Measurements from ENCODE around the gene TLCD2.
"Not testable (repeated sequence)": the region's sequence is repeated elsewhere in the genome, so short reads cannot be mapped to it uniquely, and the experiment has no call there.

TLCD2 gene

DNA sequence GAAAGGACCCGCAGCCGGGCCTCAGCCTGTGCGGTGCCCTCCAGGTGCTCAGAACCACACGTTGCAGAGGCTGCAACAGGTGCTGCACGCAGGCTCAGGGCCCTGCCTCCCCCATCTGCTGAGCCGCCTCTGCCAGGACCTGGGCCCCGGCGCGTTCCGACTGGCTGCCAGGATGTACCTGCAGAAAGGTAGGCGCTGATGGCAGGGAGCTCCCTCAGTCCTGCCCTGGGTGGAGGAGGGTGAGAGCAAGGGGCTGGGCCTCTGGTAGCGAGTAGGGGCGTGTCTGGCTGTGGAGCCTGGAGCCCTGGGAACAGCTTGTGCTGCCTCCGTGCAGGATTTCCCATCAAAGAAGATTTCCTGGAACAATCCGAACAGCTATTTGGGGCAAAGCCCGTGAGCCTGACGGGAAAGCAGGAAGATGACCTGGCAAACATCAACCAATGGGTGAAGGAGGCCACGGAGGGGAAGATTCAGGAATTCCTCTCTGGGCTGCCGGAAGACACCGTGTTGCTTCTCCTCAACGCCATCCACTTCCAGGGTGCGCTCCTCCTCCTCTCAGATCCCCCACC lies 36.9 kb upstream of the TLCD2 start:
- H3K4me3 ChIP-seq (ENCODE audit: insufficient read depth, low read depth, low read length), result no peak overlapping the region
- no peaks in the 10 kb centered on the region for H3K27me3 ChIP-seq (ENCODE audit: control insufficient read depth, insufficient read depth, low read length, poor library complexity, severe bottlenecking)
- no peaks in the 10 kb centered on the region for H3K9me3 ChIP-seq (ENCODE audit: control insufficient read depth, low read length)
- no peak overlapping the region for H3K27ac ChIP-seq (ENCODE audit: insufficient read depth, low read depth, low read length, poor library complexity, severe bottlenecking)
- no peaks in the 10 kb centered on the region for H3K36me3 ChIP-seq (ENCODE audit: control insufficient read depth, insufficient read depth, low read length)
- 84% methylated on average over 22 of the region's 22 CpGs for WGBS, 2 experiments
- H3K4me1 ChIP-seq (ENCODE audit: control insufficient read depth, insufficient read depth, low read length), result no peaks in the 10 kb centered on the region

DNA sequence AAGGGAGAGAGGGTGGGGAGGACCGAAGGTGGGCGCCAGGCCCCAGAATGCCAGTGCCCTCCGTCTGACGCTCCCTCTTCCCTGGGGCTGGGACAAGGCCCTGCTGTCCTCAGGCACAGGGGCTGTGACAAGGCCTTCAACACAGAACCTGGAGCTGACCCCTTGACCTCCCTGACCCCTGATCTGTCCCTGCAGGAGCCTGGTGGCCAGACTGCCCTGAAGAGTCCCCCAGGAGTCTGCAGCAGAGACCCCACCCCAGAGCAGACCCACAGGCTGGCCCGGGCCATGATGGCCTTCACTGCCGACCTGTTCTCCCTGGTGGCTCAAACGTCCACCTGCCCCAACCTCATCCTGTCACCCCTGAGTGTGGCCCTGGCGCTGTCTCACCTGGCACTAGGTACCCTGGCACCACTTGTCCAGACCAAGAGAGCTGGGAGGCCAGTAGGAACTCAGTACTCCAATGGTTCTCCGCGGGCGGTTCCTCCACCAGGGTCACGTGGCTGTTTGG lies 35.4 kb upstream of the TLCD2 start:
- 91 to 93% methylated on average over 12 of the region's 12 CpGs for WGBS, 2 experiments

DNA sequence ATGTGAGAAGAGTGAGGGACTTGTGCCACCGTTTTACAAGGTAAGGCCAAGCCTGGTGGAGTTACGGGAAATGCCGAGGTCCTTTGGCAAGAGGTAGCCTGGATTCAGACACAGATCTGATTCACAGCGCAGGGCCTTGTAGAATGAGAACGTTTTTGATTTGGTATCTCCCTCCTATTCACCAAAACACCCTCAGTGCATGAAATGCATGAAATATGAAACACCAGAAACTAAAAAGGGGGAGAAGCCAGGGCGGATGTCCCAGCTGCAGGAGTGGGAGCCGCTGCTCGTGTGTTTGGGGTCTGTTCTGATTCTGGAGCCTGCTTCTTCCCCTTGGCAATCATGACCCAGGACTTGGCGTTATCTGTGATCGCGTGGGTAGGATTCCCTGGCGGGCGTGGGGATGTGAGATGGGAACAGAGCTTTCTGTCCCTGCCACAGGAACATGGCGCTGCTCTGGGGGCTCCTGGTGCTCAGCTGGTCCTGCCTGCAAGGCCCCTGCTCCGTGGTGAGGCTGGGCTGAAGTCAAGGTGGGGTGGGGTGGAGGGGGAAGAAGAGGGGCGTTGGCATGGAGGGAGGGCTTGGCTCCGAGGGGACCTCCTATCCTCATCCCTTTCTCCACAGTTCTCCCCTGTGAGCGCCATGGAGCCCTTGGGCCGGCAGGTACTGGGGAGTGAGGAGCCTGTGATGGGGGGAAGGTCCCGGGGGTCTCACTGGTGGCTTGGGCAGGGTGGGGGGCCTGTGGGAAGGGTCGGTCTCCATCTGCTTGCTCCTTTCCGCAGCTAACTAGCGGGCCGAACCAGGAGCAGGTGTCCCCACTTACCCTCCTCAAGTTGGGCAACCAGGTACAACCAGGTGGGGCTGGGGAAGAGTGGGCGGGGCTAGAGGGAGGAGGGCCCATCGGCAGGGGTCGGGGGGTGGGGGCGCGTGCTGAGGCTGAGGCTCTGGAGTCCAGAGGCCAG lies 34.7 kb upstream of the TLCD2 start:
- Histone ChIP-seq H3K27ac (ENCODE audit: insufficient read depth, low read depth, low read length, poor library complexity, severe bottlenecking) (no peak overlapping the region), H3K27me3 (ENCODE audit: control insufficient read depth, insufficient read depth, low read length, poor library complexity, severe bottlenecking) (no peaks in the 10 kb centered on the region), H3K4me1 (ENCODE audit: control insufficient read depth, insufficient read depth, low read length) (no peaks in the 10 kb centered on the region), H3K4me3 (ENCODE audit: insufficient read depth, low read depth, low read length) (no peak overlapping the region), H3K36me3 (ENCODE audit: control insufficient read depth, insufficient read depth, low read length) (no peaks in the 10 kb centered on the region), H3K9me3 (ENCODE audit: control insufficient read depth, low read length) (no peaks in the 10 kb centered on the region)
- 88% methylated on average over 26 to 29 of the region's 29 CpGs for WGBS, 2 experiments

More for the DNA sequence above, 35.4 kb upstream of the TLCD2 start:
- H3K36me3 ChIP-seq (ENCODE audit: control insufficient read depth, insufficient read depth, low read length), result no peaks in the 10 kb centered on the region
- no peaks in the 10 kb centered on the region for H3K9me3 ChIP-seq (ENCODE audit: control insufficient read depth, low read length)
- no peaks in the 10 kb centered on the region for H3K4me1 ChIP-seq (ENCODE audit: control insufficient read depth, insufficient read depth, low read length)
- no peaks in the 10 kb centered on the region for H3K27me3 ChIP-seq (ENCODE audit: control insufficient read depth, insufficient read depth, low read length, poor library complexity, severe bottlenecking)
- no peak overlapping the region for H3K27ac ChIP-seq (ENCODE audit: insufficient read depth, low read depth, low read length, poor library complexity, severe bottlenecking)
- H3K4me3 ChIP-seq (ENCODE audit: insufficient read depth, low read depth, low read length), result no peak overlapping the region

DNA sequence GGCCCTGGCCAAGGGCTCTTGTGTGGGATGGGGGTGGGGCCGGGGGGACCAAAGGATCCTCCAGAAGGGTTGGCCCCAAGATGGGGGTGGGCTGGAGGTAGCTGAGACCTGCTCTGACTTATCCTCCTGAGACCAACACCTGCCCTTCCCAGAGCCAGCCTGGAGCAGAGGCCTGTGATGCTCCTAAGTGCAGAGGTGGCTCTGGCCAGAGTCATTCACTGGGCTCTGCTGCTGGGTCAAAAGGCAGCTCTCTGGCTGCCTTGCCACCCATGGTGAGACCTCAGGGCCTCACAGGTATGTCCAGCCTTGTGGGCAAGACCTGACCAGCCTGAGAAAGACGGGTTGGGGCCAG lies 32.9 kb upstream of the TLCD2 start:
- Histone ChIP-seq H3K27me3 (ENCODE audit: control insufficient read depth, insufficient read depth, low read length, poor library complexity, severe bottlenecking) (no peaks in the 10 kb centered on the region), H3K4me3 (ENCODE audit: insufficient read depth, low read depth, low read length) (no peak overlapping the region), H3K4me1 (ENCODE audit: control insufficient read depth, insufficient read depth, low read length) (no peaks in the 10 kb centered on the region), H3K27ac (ENCODE audit: insufficient read depth, low read depth, low read length, poor library complexity, severe bottlenecking) (no peak overlapping the region), H3K36me3 (ENCODE audit: control insufficient read depth, insufficient read depth, low read length) (no peaks in the 10 kb centered on the region), H3K9me3 (ENCODE audit: control insufficient read depth, low read length) (no peaks in the 10 kb centered on the region)
- 86 to 92% methylated on average over 2 of the region's 2 CpGs for WGBS, 2 experiments

DNA sequence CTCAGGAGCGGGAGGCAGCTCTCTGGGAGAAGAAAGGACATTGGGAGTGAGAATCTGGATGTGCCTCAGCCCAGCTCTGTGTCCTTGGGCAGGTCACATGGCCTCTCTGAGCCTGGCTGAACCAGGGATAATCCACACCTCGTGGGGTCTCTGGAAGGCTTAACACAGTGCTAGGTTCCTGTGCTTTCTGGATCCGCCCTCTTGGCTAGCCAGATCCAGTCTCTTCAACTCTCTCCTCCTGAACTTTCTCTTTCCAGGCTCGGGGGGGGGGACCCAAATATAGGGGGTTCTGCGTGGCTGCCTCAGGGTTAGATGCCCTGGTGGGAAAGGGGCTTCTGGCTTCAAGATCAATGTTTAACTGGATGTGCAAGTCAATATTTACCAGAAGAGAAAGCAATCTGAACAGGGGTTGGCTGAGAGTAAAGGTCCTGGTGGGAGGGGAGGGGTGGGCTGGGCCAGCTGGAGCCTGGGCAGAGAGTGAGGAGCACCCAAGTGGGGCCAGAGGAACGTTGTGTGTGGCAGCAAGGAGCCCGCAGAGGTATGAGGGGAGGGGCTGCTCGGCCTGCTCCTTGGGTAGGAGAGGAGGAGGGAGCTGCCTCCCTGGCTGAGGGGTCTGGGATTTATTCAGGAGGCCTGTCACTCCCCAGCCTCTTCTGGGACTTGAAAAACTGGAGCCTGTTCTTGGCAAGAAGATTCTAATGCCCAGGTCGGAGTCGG lies 32.4 kb upstream of the TLCD2 start, which contains the start of gene SERPINF2:
TSS of gene SERPINF2 (plus strand) at position 501 of the 717 bp plus-strand sequence. CDS start 2,125 bp downstream, outside the sequence.
- Histone ChIP-seq H3K9me3 (ENCODE audit: control insufficient read depth, low read length) (no peaks in the 10 kb centered on the region), H3K4me1 (ENCODE audit: control insufficient read depth, insufficient read depth, low read length) (no peaks in the 10 kb centered on the region), H3K27me3 (ENCODE audit: control insufficient read depth, insufficient read depth, low read length, poor library complexity, severe bottlenecking) (no peaks in the 10 kb centered on the region), H3K27ac (ENCODE audit: insufficient read depth, low read depth, low read length, poor library complexity, severe bottlenecking) (no peak within 1 kb of the TSS), H3K36me3 (ENCODE audit: control insufficient read depth, insufficient read depth, low read length) (no peaks in the 10 kb centered on the region), H3K4me3 (ENCODE audit: insufficient read depth, low read depth, low read length) (no peak within 1 kb of the TSS)
- 62 to 71% methylated on average over 10 of the region's 10 CpGs for WGBS, 2 experiments

DNA sequence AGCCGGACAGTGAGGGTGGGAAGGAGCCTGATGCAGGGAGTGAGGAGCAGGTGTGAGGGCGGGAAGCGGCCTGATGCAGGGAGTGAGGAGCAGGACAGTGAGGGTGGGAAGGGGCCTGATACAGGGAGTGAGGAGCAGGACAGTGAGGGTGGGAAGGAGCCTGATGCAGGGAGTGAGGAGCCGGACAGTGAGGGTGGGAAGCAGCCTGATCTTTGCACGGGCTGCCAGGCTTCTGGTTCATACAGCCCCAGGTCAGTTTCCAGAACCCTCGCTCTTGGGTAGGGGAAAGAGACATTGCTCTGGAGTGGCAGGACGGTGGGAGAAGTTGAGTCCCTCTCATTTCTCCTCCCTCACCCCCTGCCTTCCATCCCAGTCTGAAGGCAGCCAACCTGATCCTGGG lies 31.7 kb upstream of the TLCD2 start:
- WGBS, 2 experiments, result 78 to 81% methylated on average over 7 of the region's 7 CpGs
- H3K27ac ChIP-seq (ENCODE audit: insufficient read depth, low read depth, low read length, poor library complexity, severe bottlenecking); H3K4me3 ChIP-seq (ENCODE audit: insufficient read depth, low read depth, low read length): not testable (repeated sequence)

DNA sequence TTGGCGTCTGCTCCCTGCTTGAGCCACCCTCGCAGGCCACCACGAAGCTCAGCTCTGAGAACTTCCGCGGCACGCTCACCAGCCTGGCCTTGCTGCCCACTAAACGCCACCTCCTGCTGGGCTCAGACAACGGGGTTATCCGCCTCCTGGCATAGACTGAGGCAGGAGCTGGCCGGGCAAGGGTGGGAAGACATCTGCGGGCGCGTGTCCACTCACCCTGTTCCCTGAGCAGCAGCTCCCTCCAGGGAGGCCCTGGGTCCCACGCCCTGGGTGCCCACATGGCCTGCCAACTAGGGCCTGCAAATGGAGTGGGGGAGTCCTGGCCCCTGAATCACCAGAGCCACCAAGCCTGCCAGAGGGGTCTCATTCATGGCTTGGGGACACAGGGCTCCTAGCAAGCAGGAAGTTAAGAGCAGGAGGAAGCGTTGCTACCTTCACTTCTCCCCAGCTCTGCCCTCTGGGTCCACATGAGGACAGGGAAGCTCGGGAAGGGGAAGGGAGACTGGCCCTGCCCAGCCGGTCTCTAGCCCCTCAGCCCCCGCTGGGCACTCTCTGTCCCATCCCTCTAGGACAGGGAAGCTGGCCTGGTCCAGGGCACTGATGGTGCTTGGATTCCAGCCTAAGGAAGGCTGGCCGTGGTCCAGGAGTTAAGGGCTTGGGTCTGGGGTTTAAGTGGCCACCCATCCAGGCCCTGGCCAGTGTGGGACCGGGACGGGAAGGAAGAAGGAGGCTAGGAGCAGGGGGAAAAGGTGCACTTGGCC lies 27.5 kb upstream of the TLCD2 start:
- no peak overlapping the region for H3K27ac ChIP-seq (ENCODE audit: insufficient read depth, low read depth, low read length, poor library complexity, severe bottlenecking)
- no peak overlapping the region for H3K4me3 ChIP-seq (ENCODE audit: insufficient read depth, low read depth, low read length)
- no peaks in the 10 kb centered on the region for H3K4me1 ChIP-seq (ENCODE audit: control insufficient read depth, insufficient read depth, low read length)
- no peaks in the 10 kb centered on the region for H3K9me3 ChIP-seq (ENCODE audit: control insufficient read depth, low read length)
- no peaks in the 10 kb centered on the region for H3K36me3 ChIP-seq (ENCODE audit: control insufficient read depth, insufficient read depth, low read length)
- H3K27me3 ChIP-seq (ENCODE audit: control insufficient read depth, insufficient read depth, low read length, poor library complexity, severe bottlenecking), result no peaks in the 10 kb centered on the region
- 92 to 95% methylated on average over 21 of the region's 21 CpGs for WGBS, 2 experiments

More for the DNA sequence above, 31.7 kb upstream of the TLCD2 start:
- not testable (repeated sequence) for H3K27me3 ChIP-seq (ENCODE audit: control insufficient read depth, insufficient read depth, low read length, poor library complexity, severe bottlenecking); H3K36me3 ChIP-seq (ENCODE audit: control insufficient read depth, insufficient read depth, low read length); H3K4me1 ChIP-seq (ENCODE audit: control insufficient read depth, insufficient read depth, low read length); H3K9me3 ChIP-seq (ENCODE audit: control insufficient read depth, low read length)

DNA sequence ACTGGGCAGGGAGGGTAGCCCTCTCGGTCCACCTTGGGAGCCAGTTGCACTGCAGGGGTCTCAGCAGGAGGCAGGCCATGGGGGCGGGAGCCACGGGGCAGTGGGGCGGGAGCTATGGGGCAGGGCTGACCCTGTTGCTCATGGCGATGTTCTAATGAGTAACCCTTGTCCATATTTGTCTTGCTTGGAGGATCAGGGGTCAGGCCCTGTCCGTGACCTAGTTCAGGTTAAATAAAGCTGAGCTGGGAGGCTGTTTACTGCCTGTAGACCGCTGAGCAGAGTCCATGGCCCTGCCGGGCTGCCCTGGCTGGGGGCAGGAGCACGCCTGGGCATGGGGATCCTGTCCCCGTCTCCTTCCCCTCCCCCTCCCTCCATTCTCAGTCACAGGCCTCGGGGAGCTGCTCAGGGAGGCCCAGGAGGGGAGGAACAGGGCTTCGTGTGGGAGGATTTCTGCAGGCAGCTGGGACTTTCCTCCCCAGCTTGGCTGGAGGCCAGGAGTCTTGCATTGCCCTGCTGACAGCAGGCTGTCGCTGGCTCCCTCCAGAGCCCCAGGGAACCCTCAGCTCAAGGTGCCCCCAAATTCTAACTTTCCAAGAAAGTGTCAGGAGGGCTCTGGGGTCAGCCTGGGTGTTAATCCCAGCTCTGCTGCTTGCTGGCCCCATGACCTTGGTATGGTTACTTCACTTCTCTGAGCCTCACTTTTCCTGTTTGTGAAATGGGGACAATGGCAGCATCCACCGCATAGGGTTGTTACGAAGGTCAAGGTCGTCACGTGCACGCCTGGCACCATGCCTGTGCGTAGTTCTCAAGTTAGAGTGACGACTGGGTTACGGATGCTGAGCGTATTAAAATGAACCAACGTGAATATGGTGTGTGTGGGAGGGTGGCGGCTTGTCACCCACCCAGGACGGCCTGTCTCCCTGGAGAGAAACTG lies 26.4 kb upstream of the TLCD2 start:
- H3K36me3 ChIP-seq (ENCODE audit: control insufficient read depth, insufficient read depth, low read length), result no peaks in the 10 kb centered on the region
- no peaks in the 10 kb centered on the region for H3K9me3 ChIP-seq (ENCODE audit: control insufficient read depth, low read length)
- no peaks in the 10 kb centered on the region for H3K27me3 ChIP-seq (ENCODE audit: control insufficient read depth, insufficient read depth, low read length, poor library complexity, severe bottlenecking)
- H3K27ac ChIP-seq (ENCODE audit: insufficient read depth, low read depth, low read length, poor library complexity, severe bottlenecking), result peak overlapping the region; percentile 8
- H3K4me1 ChIP-seq (ENCODE audit: control insufficient read depth, insufficient read depth, low read length), result no peaks in the 10 kb centered on the region
- H3K4me3 ChIP-seq (ENCODE audit: insufficient read depth, low read depth, low read length), result no peak overlapping the region
- WGBS, 2 experiments, result 75 to 76% methylated on average over 24 to 25 of the region's 25 CpGs

DNA sequence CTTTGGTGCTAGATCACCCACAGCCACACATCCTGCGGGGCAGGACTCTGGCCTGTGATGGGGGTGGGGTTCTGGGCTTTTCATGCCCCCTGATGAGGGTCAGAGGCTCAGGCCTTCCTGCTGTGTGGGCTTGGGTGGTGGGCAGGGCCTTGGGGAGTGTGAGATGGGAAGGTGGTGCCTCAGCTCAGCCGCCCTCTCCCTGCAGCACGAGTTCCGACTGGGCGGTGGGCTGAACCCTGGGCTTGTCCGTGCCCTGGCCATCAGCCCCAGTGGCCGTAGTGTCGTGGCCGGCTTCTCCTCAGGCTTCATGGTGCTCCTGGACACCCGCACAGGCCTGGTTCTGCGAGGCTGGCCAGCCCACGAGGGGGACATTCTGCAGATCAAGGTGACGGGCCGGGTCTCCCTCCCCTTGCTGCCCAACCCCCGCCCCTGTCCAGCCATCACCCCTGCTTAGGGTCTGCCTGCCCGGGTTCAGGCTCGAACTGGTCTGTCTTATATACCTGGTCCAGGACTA lies 25.7 kb upstream of the TLCD2 start:
- H3K27me3 ChIP-seq (ENCODE audit: control insufficient read depth, insufficient read depth, low read length, poor library complexity, severe bottlenecking), result no peaks in the 10 kb centered on the region
- H3K36me3 ChIP-seq (ENCODE audit: control insufficient read depth, insufficient read depth, low read length), result no peaks in the 10 kb centered on the region
- no peaks in the 10 kb centered on the region for H3K4me1 ChIP-seq (ENCODE audit: control insufficient read depth, insufficient read depth, low read length)
- no peak overlapping the region for H3K27ac ChIP-seq (ENCODE audit: insufficient read depth, low read depth, low read length, poor library complexity, severe bottlenecking)
- no peak overlapping the region for H3K4me3 ChIP-seq (ENCODE audit: insufficient read depth, low read depth, low read length)
- 86 to 89% methylated on average over 17 of the region's 17 CpGs for WGBS, 2 experiments
- H3K9me3 ChIP-seq (ENCODE audit: control insufficient read depth, low read length), result no peaks in the 10 kb centered on the region

Data from ectodermal cell (in vitro differentiated cells).